ENCODE data around the gene RPL26.
A peak's percentile ranks its signal among the peaks of the same experiment; 100 is the strongest.
"Not testable (repeated sequence)": the region's sequence is repeated elsewhere in the genome, so short reads cannot be mapped to it uniquely, and the experiment has no call there.

The RPL26 gene

GRCh38 chr17:8365143-8365542 lies 17.9 kb downstream of the RPL26 start:
- DNase-seq (ENCODE audit: low read depth): no peak

GRCh38 chr17:8362651-8363332 lies 20.2 kb downstream of the RPL26 start:
- no peak for DNase-seq (ENCODE audit: low read depth)

- no peak for DNase-seq (ENCODE audit: low read depth)
Measured at GRCh38 chr17:8360751-8361150, 22.2 kb downstream of the RPL26 start.

GRCh38 chr17:8360260-8360659 lies 22.7 kb downstream of the RPL26 start:
- no peak for DNase-seq (ENCODE audit: low read depth)

GRCh38 chr17:8359769-8360168 lies 23.2 kb downstream of the RPL26 start:
- DNase-seq (ENCODE audit: low read depth): peak; percentile 62

GRCh38 chr17:8357910-8358309 lies 25.1 kb downstream of the RPL26 start:
- DNase-seq (ENCODE audit: low read depth): no peak

GRCh38 chr17:8354236-8354635 lies 28.8 kb downstream of the RPL26 start:
- DNase-seq (ENCODE audit: low read depth): no peak

GRCh38 chr17:8353736-8354135 lies 29.3 kb downstream of the RPL26 start:
- no peak for DNase-seq (ENCODE audit: low read depth)

GRCh38 chr17:8350339-8350738 lies 32.7 kb downstream of the RPL26 start:
- no peak for DNase-seq (ENCODE audit: low read depth)

GRCh38 chr17:8347001-8347400 lies 36.0 kb downstream of the RPL26 start:
- DNase-seq (ENCODE audit: low read depth): not testable (repeated sequence)

- DNase-seq (ENCODE audit: low read depth): no peak
Measured at GRCh38 chr17:8345951-8346665, 36.9 kb downstream of the RPL26 start.

- no peak for DNase-seq (ENCODE audit: low read depth)
Measured at GRCh38 chr17:8345052-8345690, 37.8 kb downstream of the RPL26 start.

GRCh38 chr17:8341456-8341855 lies 41.5 kb downstream of the RPL26 start:
- no peak for DNase-seq (ENCODE audit: low read depth)

- no peak for DNase-seq (ENCODE audit: low read depth)
Measured at GRCh38 chr17:8339540-8339939, 43.5 kb downstream of the RPL26 start, which contains the start of gene ODF4. ODF4 (plus strand) TSS chr17:8339840; CDS start chr17:8340052, 212 bp downstream.

GRCh38 chr17:8338753-8339140 lies 44.2 kb downstream of the RPL26 start:
- no peak for DNase-seq (ENCODE audit: low read depth)

GRCh38 chr17:8337802-8338752 lies 44.9 kb downstream of the RPL26 start:
- DNase-seq (ENCODE audit: low read depth): no peak

- no peak for DNase-seq (ENCODE audit: low read depth)
Measured at GRCh38 chr17:8333281-8333680, 49.7 kb downstream of the RPL26 start.

- no peak for DNase-seq (ENCODE audit: low read depth)
Measured at GRCh38 chr17:8332688-8333087, 50.3 kb downstream of the RPL26 start.

GRCh38 chr17:8332128-8332527 lies 50.9 kb downstream of the RPL26 start:
- DNase-seq (ENCODE audit: low read depth): no peak
